Measurements from ENCODE around the gene PVR. TPM values are rescaled to one million over a fixed set of nuclear protein-coding genes. Genes with fewer than 3 reads are reported as not detected.
A peak's percentile ranks its signal among the peaks of the same experiment; 100 is the strongest.

The PVR gene
- total and polyA plus RNA-seq, 2 of the 4 experiments (the other 2 are of a cell fraction): 106 to 122 TPM

DNA sequence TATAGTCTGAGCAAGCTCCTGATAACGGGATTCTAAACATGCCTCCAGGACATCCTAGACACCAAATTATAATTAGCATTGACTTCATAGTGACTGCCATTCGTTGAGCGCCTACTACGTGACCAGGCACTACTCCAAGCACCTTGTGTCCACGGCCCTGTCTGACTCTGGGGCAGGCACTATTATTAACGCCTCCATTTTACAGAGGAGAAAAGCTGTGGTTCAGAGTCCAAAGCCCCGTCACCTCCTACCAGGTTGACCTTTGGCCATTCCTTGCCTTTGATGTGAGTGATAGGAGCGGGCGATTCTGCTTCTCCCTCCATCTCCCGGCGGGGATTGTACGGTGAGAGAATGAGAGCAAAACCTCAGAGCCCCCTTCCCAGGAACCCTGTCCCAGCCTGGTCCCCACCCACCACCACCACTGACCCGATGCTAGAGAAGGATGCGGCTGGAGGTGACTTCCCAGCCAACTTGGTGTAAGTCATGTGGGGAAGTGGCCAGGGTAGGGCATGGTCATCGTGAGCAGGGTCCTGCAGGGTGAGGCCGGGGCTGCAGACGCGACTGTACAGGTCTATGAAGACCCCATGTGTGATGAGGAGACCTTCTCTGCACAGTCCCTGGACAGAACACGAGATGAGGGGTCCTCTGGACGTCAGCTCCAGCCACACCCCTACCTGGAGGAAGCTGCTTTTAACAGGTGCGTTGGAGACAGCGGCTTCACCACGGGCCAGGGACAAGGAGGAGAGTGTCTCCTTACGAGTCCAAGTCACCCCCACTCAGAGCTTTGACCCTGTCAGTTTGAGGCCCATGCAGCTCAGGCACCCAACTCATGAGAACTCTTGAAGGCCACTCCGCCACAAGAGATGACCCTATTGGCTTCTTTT, 30.2 kb upstream of the PVR start, which contains the start of gene IGSF23:
IGSF23 (plus strand) TSS at position 269 of the 884 bp plus-strand sequence; CDS start at position 352, 83 bp downstream.
- H3K23ac ChIP-seq (ENCODE audit: low read depth, low read length): no peak within 1 kb of the TSS
- H2BK5ac ChIP-seq (ENCODE audit: low read depth, low read length, poor library complexity, severe bottlenecking): no peak within 1 kb of the TSS
- H3K56ac ChIP-seq (ENCODE audit: extremely low read depth, insufficient read depth, low read length): no peak within 1 kb of the TSS
- H3K9me1 ChIP-seq (ENCODE audit: insufficient read depth, low read length): no peaks in the 10 kb centered on the region
- WGBS, 2 experiments (ENCODE audit: extremely low coverage in 2 of 2, insufficient read length in 1 of 2): 84% methylated on average over 7 of the region's 25 CpGs; no CpG with 5 or more reads in 1 of the 2 experiments
- no peak within 1 kb of the TSS; the same call in 1 of the 2 replicates for H3K14ac ChIP-seq (replicated peaks; ENCODE audit: low read depth, low read length)
- no peaks in the 10 kb centered on the region for H3K27me3 ChIP-seq (ENCODE audit: control insufficient read depth, insufficient read depth, low read length)
- H3K36me3 ChIP-seq (ENCODE audit: control insufficient read depth, insufficient read depth, low read length): no peaks in the 10 kb centered on the region
- H4K8ac ChIP-seq (ENCODE audit: low read depth in 2 of 2, low read length in 2 of 2): no peak within 1 kb of the TSS
- no peaks in the 10 kb centered on the region for H4K20me1 ChIP-seq (ENCODE audit: insufficient read depth, low read length)
- no peak within 1 kb of the TSS for H4K91ac ChIP-seq (ENCODE audit: insufficient read depth, low read depth, low read length)
- ATAC-seq (ENCODE audit: low read depth) (no peak), DNase-seq (no peak)
- H3K79me1 ChIP-seq (ENCODE audit: low read depth in 1 of 2, low read length in 2 of 2): no peaks in the 10 kb centered on the region
- dilution Hi-C loops (cut with HindIII; ENCODE audit: low sequenced_read_pairs, unreplicated experiment) (no loop called here), in situ Hi-C loops (cut with MboI; ENCODE audit: low sequenced_read_pairs) (no loop called here), intact Hi-C loops (cut with micrococcal nuclease) (no loop called here)
- no TSS peak for BruUV-seq (replicated peaks)
- H3K9me3 ChIP-seq (ENCODE audit: control insufficient read depth, insufficient read depth, low read length): no peaks in the 10 kb centered on the region
- no peak within 1 kb of the TSS for H3K4ac ChIP-seq (ENCODE audit: low read depth, low read length)
- H3K4me1 ChIP-seq (ENCODE audit: control insufficient read depth, insufficient read depth, low read length): peaks cover 3% of the 10 kb centered on the region; the same call in 1 of the 2 replicates
- H4K5ac ChIP-seq (ENCODE audit: low read depth, low read length): no peak within 1 kb of the TSS
- H3K4me2 ChIP-seq (ENCODE audit: low read depth, low read length): no peak within 1 kb of the TSS
- no peak within 1 kb of the TSS for H3K4me3 ChIP-seq (ENCODE audit: insufficient read depth, low read depth, low read length)
- no peak within 1 kb of the TSS for H3K18ac ChIP-seq (ENCODE audit: low read depth, low read length)
- POLR2A ChIA-PET (ENCODE audit: unreplicated experiment): no interaction called here
- CTCF ChIA-PET: no interaction called here
- no peak within 1 kb of the TSS for H2BK20ac ChIP-seq (ENCODE audit: low read depth, low read length)
- no peak within 1 kb of the TSS for H3K9ac ChIP-seq (ENCODE audit: low read depth, low read length)
- 0 out of 3 replicates have a peak within 1 kb of the TSS, but pooled peaks have one; percentile 44 for H2BK15ac ChIP-seq (ENCODE audit: low read depth, low read length)
- H2AK5ac ChIP-seq (ENCODE audit: low read depth, low read length): peak within 1 kb of the TSS; percentile 77
- peak within 1 kb of the TSS; percentile 34 for H2AFZ ChIP-seq (replicated peaks; ENCODE audit: low read length, poor library complexity)
- H2BK120ac ChIP-seq (ENCODE audit: low read depth, low read length): no peak within 1 kb of the TSS
- H2AK9ac ChIP-seq (replicated peaks; ENCODE audit: low read depth, low read length, poor library complexity): no peak within 1 kb of the TSS
- H3K27ac ChIP-seq (ENCODE audit: insufficient read depth, low read length): no peak within 1 kb of the TSS
- TF ChIP-seq CEBPB (IDR thresholded peaks at IDR 0.05; ENCODE audit: low read depth, low read length): no peak
- no peak for TF ChIP-seq MXI1 (IDR thresholded peaks at IDR 0.05; ENCODE audit: borderline replicate concordance, low read depth, low read length)
- TF ChIP-seq BHLHE40 (IDR thresholded peaks at IDR 0.05; ENCODE audit: low read depth, low read length): no peak
- TF ChIP-seq MAFK (IDR thresholded peaks at IDR 0.05; ENCODE audit: low read depth, low read length): no peak
- TF ChIP-seq CHD1 (IDR thresholded peaks at IDR 0.05; ENCODE audit: low read depth, low read length): no peak
- TF ChIP-seq, protein P1, sequence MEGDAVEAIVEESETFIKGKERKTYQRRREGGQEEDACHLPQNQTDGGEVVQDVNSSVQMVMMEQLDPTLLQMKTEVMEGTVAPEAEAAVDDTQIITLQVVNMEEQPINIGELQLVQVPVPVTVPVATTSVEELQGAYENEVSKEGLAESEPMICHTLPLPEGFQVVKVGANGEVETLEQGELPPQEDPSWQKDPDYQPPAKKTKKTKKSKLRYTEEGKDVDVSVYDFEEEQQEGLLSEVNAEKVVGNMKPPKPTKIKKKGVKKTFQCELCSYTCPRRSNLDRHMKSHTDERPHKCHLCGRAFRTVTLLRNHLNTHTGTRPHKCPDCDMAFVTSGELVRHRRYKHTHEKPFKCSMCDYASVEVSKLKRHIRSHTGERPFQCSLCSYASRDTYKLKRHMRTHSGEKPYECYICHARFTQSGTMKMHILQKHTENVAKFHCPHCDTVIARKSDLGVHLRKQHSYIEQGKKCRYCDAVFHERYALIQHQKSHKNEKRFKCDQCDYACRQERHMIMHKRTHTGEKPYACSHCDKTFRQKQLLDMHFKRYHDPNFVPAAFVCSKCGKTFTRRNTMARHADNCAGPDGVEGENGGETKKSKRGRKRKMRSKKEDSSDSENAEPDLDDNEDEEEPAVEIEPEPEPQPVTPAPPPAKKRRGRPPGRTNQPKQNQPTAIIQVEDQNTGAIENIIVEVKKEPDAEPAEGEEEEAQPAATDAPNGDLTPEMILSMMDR (conservative IDR thresholded peaks at IDR 0.05; ENCODE audit: low read depth, low read length): no peak
- TF ChIP-seq SMC3 (IDR thresholded peaks at IDR 0.05; ENCODE audit: low read depth, low read length): no peak
- TF ChIP-seq, protein P2, sequence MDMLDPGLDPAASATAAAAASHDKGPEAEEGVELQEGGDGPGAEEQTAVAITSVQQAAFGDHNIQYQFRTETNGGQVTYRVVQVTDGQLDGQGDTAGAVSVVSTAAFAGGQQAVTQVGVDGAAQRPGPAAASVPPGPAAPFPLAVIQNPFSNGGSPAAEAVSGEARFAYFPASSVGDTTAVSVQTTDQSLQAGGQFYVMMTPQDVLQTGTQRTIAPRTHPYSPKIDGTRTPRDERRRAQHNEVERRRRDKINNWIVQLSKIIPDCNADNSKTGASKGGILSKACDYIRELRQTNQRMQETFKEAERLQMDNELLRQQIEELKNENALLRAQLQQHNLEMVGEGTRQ (IDR thresholded peaks at IDR 0.05; ENCODE audit: low read depth, low read length): no peak
- TF ChIP-seq RAD21 (IDR thresholded peaks at IDR 0.05; ENCODE audit: low read length): no peak
- no peak for TF ChIP-seq MAZ (IDR thresholded peaks at IDR 0.05; ENCODE audit: borderline replicate concordance, low read depth, low read length)
- TF ChIP-seq NFE2L2 (IDR thresholded peaks at IDR 0.05; ENCODE audit: low read depth, low read length): no peak
- TF ChIP-seq, protein P3, sequence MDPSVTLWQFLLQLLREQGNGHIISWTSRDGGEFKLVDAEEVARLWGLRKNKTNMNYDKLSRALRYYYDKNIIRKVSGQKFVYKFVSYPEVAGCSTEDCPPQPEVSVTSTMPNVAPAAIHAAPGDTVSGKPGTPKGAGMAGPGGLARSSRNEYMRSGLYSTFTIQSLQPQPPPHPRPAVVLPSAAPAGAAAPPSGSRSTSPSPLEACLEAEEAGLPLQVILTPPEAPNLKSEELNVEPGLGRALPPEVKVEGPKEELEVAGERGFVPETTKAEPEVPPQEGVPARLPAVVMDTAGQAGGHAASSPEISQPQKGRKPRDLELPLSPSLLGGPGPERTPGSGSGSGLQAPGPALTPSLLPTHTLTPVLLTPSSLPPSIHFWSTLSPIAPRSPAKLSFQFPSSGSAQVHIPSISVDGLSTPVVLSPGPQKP (IDR thresholded peaks at IDR 0.05; ENCODE audit: borderline replicate concordance, low read depth, low read length): no peak
- no peak for TF ChIP-seq FOS (IDR thresholded peaks at IDR 0.05; ENCODE audit: low read depth, low read length)
- no peak for TF ChIP-seq RFX5 (IDR thresholded peaks at IDR 0.05; ENCODE audit: low read depth, low read length)
